Effector CD8-positive, alpha-beta T cell (primary cell): ENCODE results near the gene TRIM8.

ENCODE experiments used
- DNase-seq: peaks from one replicate; lab custom pipeline; 2025; lab: John Stamatoyannopoulos, UW

The TRIM8 gene

GRCh38 chr10:102698894-102699293, 54.6 kb downstream of the TRIM8 start:
- no peak for DNase-seq

DNA sequence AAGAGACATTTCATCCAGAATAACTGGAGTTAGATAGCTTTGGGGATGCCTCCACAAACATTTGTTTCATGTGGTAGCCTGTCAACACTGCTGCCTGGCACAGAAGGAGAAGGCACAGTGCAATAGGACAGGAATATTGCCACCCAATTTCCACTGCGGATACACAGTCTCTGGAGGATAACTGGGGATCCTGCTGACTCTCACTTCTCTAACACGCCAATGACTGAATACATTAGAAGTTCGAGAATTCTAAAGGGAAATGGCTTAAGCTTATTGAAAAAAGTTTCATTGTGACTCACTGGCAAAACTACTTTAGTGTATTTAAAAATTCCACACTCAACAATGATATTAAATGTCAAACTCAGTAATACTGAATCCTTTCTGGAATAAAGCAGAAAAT, 57.0 kb downstream of the TRIM8 start:
- DNase-seq, result no peak

- DNase-seq, result no peak
These were observed 57.5 kb downstream of the TRIM8 start for GRCh38 chr10:102701796-102702195.

GRCh38 chr10:102702742-102703141, 58.5 kb downstream of the TRIM8 start:
- DNase-seq, result no peak

- no peak for DNase-seq
These were observed 60.6 kb downstream of the TRIM8 start for GRCh38 chr10:102704915-102705314.

GRCh38 chr10:102705531-102705930, 61.3 kb downstream of the TRIM8 start:
- no peak for DNase-seq
